ENCODE results near the gene C1orf21. TPM values are rescaled to one million over a fixed set of nuclear protein-coding genes. Genes with fewer than 3 reads are reported as not detected.

C1orf21 gene
- total RNA-seq, 1 donor from 2014 or later = 2.6 TPM

DNA sequence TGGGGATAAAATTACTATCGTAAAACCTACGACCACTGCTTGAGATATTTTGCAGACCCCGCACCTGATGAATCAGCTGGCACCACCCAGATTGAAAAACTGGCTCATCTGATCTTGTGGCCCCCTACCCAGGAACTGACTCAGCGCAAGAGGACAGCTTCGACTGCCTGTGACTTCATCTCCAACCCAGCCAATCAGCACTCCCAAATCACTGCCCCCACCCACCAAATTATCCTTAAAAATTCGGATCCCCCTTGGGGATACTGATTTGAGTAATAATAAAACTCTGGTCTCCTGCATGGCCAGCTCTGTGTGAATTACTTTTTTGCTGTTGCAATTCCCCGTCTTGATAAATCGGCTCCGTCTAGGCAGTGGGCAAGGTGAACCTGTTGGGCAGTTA, 286.5 kb downstream of the C1orf21 start:
- Histone ChIP-seq H3K36me3 (ENCODE audit: control insufficient read depth, insufficient read depth, low read length) (no peaks in the 10 kb centered on the region), H3K27me3 (ENCODE audit: control insufficient read depth, insufficient read depth, low read length) (no peaks in the 10 kb centered on the region), H3K4me3 (ENCODE audit: low read depth, low read length) (no peak overlapping the region)
- DNase-seq (ENCODE audit: low read depth) = no peak
- TF ChIP-seq, protein P1, sequence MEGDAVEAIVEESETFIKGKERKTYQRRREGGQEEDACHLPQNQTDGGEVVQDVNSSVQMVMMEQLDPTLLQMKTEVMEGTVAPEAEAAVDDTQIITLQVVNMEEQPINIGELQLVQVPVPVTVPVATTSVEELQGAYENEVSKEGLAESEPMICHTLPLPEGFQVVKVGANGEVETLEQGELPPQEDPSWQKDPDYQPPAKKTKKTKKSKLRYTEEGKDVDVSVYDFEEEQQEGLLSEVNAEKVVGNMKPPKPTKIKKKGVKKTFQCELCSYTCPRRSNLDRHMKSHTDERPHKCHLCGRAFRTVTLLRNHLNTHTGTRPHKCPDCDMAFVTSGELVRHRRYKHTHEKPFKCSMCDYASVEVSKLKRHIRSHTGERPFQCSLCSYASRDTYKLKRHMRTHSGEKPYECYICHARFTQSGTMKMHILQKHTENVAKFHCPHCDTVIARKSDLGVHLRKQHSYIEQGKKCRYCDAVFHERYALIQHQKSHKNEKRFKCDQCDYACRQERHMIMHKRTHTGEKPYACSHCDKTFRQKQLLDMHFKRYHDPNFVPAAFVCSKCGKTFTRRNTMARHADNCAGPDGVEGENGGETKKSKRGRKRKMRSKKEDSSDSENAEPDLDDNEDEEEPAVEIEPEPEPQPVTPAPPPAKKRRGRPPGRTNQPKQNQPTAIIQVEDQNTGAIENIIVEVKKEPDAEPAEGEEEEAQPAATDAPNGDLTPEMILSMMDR (IDR thresholded peaks at IDR 0.05; ENCODE audit: insufficient read depth, low read length, poor library complexity, severe bottlenecking) = no peak

DNA sequence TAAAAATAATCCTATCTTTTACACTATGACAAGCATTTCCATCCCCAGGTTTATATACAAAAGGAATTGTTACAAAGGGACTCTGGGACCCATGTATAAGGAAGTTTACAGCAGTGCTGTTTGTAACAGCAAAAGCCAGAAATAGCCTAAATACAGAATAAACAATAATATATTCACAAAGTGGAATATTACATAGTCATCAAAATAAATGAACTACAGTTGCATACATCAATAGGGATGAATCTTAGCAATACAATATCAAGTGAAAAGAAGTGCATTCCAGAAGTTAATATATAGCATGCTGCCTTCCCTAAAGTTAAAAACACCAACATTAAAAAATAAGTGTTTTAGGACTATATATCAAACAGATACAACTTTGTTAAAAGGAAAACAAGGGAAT, 290.5 kb downstream of the C1orf21 start:
- Histone ChIP-seq H3K36me3 (ENCODE audit: control insufficient read depth, insufficient read depth, low read length) (no peaks in the 10 kb centered on the region), H3K27me3 (ENCODE audit: control insufficient read depth, insufficient read depth, low read length) (no peaks in the 10 kb centered on the region), H3K4me3 (ENCODE audit: low read depth, low read length) (no peak overlapping the region)
- DNase-seq (ENCODE audit: low read depth) = no peak
- TF ChIP-seq, protein P1 (IDR thresholded peaks at IDR 0.05; ENCODE audit: insufficient read depth, low read length, poor library complexity, severe bottlenecking) = no peak
